Kidney (tissue), 14 donors: Measurements from ENCODE around the gene TCF21. TPM values are rescaled to one million over a fixed set of nuclear protein-coding genes. Genes with fewer than 3 reads are reported as not detected.
"Not testable (repeated sequence)": the region's sequence is repeated elsewhere in the genome, so short reads cannot be mapped to it uniquely, and the experiment has no call there.

Source experiments
- DNase-seq, 5 donors: peaks; one replicate each; pipeline ENCODE4 v3.0.0-alpha.2; 2013 to 2020
- FAIRE-seq: peaks from 2 replicates; lab custom pipeline; 2012; peaks lifted over from hg19 to GRCh38; lab: Jason Lieb, UNC
- H3K27ac ChIP-seq, 2 donors: one replicate each; pipeline ENCODE4 v1.7.0; 2013; ENCODE audit warnings: low read depth in 2 of 2, low read length in 2 of 2, inconsistent platforms in 1 of 2
- H3K27me3 ChIP-seq: one replicate; pipeline ENCODE4 v1.7.1; 2013; ENCODE audit warnings: low read length, inconsistent platforms; ENCODE audit not compliant: control insufficient read depth, insufficient read depth
- H3K36me3 ChIP-seq, 3 donors: one replicate each; pipeline versions ENCODE4 v1.7.0 to v1.7.1; 2013; ENCODE audit warnings: low read length in 3 of 3, control low read depth in 1 of 3, inconsistent platforms in 1 of 3; ENCODE audit not compliant: insufficient read depth in 3 of 3, control insufficient read depth in 2 of 3
- H3K4me1 ChIP-seq, 3 donors: one replicate each; pipeline versions ENCODE4 v1.7.0 to v1.7.1; 2013; ENCODE audit warnings: low read length in 3 of 3, inconsistent platforms in 1 of 3, low read depth in 1 of 3; ENCODE audit not compliant: control insufficient read depth in 2 of 3, insufficient read depth in 2 of 3
- H3K4me3 ChIP-seq, 3 donors: one replicate each; pipeline versions ENCODE4 v1.7.0 to v1.8.1; 2013; ENCODE audit warnings: low read length in 3 of 3, control low read depth in 1 of 3, inconsistent platforms in 1 of 3
- H3K9ac ChIP-seq, 3 donors: one replicate each; pipeline versions ENCODE4 v1.7.0 to v1.7.1; 2013; ENCODE audit warnings: low read length in 3 of 3, control low read depth in 1 of 3, inconsistent platforms in 1 of 3
- H3K9me3 ChIP-seq, 3 donors: one replicate each; pipeline versions ENCODE4 v1.7.0 to v1.7.1; 2013; ENCODE audit warnings: low read length in 3 of 3, control low read depth in 1 of 3, inconsistent platforms in 1 of 3; ENCODE audit not compliant: control insufficient read depth in 2 of 3, insufficient read depth in 1 of 3
- CTCF ChIP-seq: IDR thresholded peaks from 3 replicates; pipeline ENCODE4 v1.5.1; 2012; ENCODE audit warnings: mild to moderate bottlenecking, moderate library complexity, borderline replicate concordance; ENCODE audit not compliant: insufficient read depth; ENCODE audit errors: extremely low read depth
- intact Hi-C: fragments of 100-400 bp; cut with DNase I; formaldehyde crosslinking; loops from one replicate; pipeline ENCODE4 v1.11.1; 2022
- polyA plus RNA-seq: library from polyadenylated mRNA; stranded (reverse); fragments of 350-450 nt; fragmentation: Illumina TruSeq; extraction: RNeasy Lipid Tissue Mini Kit (QIAGEN cat#74804); gene quantifications from one replicate; pipeline ENCODE4 v1.2.3, GENCODE V29; 2014; ENCODE audit warnings: low read depth, low replicate concordance; ENCODE audit not compliant: insufficient read depth
- total RNA-seq: library from RNA; stranded (reverse); fragmentation: NEBNext Ultra II Directional; extraction: Animal tissue kit (Norgen Biotek cat#: 25700); gene quantifications from one replicate; pipeline ENCODE4 v1.2.1, GENCODE V29; 2021
- donor health status: control.
- donor health status: control.
- donor health status: control.
- donor health status: control.
- donor health status: control.
- donor health status: DM: yes; HTN: yes; CAD: no.
- donor health status: Normal renal cell carcinoma (clear cell type).

The TCF21 gene
- total and polyA plus RNA-seq, 2 donors from 2014 or later, result 6.3 to 28.8 TPM

- intact Hi-C loops, result loop anchor here (5.0 kb wide), 1 partner anchor 173 kb away; no protein-coding TSS in a partner anchor
- no peak overlapping the region for H3K4me3 ChIP-seq
- H3K9ac ChIP-seq, result no peak overlapping the region
- H3K27me3 ChIP-seq, result no peaks in the 10 kb centered on the region
- H3K27ac ChIP-seq, result no peak overlapping the region
- DNase-seq (peak in 4 of 5 donors; percentile 66 to 92 (median 82)), FAIRE-seq (peak; percentile 95)
- no peaks in the 10 kb centered on the region for H3K9me3 ChIP-seq
- TF ChIP-seq CTCF, result peak; percentile 93
- no peaks in the 10 kb centered on the region for H3K36me3 ChIP-seq
- no peaks in the 10 kb centered on the region for H3K4me1 ChIP-seq
These were observed 35.2 kb downstream of the TCF21 start for GRCh38 chr6:133923938-133924593.

GRCh38 chr6:133931221-133931620, 42.3 kb downstream of the TCF21 start:
- intact Hi-C loops, H3K27me3 ChIP-seq, FAIRE-seq, DNase-seq, H3K4me1 ChIP-seq, H3K36me3 ChIP-seq, H3K4me3 ChIP-seq, H3K9ac ChIP-seq, H3K27ac ChIP-seq, H3K9me3 ChIP-seq: not testable (repeated sequence)

DNA sequence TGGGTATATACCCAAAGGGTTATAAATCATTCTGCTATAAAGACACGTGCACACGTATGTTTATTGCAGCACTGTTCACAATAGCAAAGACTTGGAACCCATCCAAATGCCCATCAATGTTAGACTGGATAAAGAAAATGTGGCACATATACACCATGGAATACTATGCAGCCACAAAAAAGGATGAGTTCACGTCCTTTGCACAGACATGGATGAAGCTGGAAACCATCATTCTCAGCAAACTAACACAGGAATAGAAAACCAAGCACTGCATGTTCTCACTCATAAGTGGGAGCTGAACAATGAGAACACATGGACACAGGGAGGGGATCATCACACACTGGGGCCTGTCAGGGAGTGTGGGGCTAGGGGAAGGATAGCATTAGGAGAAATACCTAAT, 47.4 kb downstream of the TCF21 start:
- H3K9me3 ChIP-seq, H3K27ac ChIP-seq, DNase-seq, H3K36me3 ChIP-seq, H3K27me3 ChIP-seq, intact Hi-C loops, H3K4me3 ChIP-seq, H3K4me1 ChIP-seq, H3K9ac ChIP-seq, FAIRE-seq: not testable (repeated sequence)

- no peak for FAIRE-seq
- H3K9ac ChIP-seq, result no peak overlapping the region
- no peak for TF ChIP-seq CTCF
- DNase-seq, result no peak
- H3K4me1 ChIP-seq, result no peaks in the 10 kb centered on the region
- H3K27me3 ChIP-seq, result no peaks in the 10 kb centered on the region
- H3K27ac ChIP-seq, result no peak overlapping the region
- no peaks in the 10 kb centered on the region for H3K36me3 ChIP-seq
- intact Hi-C loops, result no loop called here
- H3K9me3 ChIP-seq, result no peaks in the 10 kb centered on the region
- no peak overlapping the region for H3K4me3 ChIP-seq
These were observed 49.0 kb downstream of the TCF21 start for GRCh38 chr6:133937909-133938308.
